Measurements from ENCODE around the gene TRIM14. TPM values are rescaled to one million over a fixed set of nuclear protein-coding genes. Genes with fewer than 3 reads are reported as not detected.

Gene TRIM14, protein sequence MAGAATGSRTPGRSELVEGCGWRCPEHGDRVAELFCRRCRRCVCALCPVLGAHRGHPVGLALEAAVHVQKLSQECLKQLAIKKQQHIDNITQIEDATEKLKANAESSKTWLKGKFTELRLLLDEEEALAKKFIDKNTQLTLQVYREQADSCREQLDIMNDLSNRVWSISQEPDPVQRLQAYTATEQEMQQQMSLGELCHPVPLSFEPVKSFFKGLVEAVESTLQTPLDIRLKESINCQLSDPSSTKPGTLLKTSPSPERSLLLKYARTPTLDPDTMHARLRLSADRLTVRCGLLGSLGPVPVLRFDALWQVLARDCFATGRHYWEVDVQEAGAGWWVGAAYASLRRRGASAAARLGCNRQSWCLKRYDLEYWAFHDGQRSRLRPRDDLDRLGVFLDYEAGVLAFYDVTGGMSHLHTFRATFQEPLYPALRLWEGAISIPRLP
- total RNA-seq (2014; rRNA removed; shearing (Covaris generic)) = 31.2 and 34.2 TPM in 2 replicates

DNA sequence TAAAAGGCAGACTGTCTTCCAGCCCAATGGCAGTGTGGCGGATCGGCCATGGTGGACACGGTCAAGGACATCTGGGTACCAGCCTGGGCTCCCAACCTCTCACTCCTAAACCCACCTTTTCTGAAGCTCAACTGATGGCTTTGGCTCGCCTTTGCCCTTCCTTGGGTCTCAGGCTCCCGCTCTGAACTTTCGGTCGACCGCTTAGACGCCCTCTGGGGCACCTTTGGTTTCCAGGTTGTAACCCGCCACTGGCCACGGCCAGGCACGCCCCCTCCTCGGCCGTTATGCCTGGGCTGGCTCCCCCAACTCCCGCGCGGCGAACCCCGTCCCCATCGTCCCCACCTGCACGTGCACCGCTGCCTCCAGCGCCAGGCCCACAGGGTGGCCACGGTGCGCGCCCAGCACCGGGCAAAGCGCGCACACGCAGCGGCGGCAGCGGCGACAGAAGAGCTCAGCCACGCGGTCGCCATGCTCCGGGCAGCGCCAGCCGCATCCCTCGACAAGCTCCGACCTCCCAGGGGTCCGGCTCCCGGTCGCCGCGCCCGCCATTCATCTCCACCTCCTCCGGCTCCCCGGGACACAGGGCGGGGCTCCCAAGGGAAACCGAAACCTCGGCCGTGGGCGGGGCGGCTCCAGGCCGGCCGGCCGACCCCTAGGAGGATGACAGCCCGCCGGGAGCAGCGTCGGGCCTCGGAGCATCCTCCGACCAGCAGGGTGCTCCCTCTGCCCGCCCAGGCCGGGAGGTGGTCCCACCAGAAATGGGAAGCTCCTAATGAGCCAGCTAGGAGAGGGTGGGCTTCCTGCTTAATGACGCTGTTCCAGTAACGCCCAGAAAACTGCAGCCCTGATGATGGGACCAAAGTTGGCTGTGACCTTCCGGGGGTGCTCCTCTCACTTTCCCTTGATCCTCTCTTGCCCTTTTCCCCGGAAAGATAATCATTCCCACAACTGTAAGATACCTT, at the start of gene TRIM14:
TSS of gene TRIM14 (minus strand) at position 583 of the 962 bp plus-strand sequence. CDS start at position 549, 34 bp downstream.
- peak; percentile 62 for DNase-seq (ENCODE audit: low spot score)

DNA sequence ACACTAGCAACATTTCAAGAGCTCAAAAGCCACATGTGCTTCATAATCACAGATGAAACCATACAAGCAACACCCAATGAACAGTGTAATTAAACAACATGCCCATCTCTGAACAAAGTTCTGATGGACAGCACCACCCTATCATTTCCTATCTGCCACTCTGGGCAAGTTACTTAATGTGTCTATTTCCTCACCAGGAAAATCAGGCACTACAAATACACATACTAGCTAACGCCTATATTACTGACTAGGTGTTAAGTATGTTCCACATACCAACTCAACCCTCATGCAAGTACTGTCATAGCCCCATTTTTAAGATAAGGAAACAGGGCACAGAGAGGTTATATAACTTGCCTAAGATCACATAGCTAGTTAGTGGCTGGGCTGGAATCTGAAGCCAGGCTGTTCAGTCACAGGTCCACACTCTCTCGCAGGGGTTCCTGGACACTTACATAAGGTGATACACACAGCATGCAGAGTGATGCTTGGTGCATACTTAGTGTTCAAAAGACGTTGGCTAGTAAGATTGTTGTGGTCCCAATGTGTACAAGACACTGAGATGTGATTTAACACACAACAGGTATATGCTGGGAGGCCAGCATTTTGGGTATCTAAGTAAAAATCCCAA, 49.2 kb upstream of the TRIM14 start:
- no peak for DNase-seq (ENCODE audit: low spot score)

DNA sequence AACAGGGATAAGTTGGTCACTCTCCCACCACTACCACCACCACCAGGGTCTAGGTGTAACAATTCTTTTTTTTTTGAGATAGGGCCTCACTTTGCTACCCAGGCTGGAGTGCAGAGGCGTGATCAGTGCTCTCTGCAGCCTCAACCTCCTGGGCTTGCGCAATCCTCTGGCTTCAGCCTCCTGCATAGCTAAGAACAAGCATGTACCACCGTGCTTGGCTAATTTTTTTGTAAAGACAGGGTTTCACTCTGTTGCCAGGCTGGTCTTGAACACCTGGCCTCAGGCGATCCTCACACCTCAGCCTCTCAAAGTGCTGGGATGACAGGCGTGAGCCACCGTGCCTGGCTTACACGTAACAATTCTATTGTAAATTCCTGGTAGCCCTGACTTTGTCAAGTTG, 45.9 kb upstream of the TRIM14 start:
- no peak for DNase-seq (ENCODE audit: low spot score)

DNA sequence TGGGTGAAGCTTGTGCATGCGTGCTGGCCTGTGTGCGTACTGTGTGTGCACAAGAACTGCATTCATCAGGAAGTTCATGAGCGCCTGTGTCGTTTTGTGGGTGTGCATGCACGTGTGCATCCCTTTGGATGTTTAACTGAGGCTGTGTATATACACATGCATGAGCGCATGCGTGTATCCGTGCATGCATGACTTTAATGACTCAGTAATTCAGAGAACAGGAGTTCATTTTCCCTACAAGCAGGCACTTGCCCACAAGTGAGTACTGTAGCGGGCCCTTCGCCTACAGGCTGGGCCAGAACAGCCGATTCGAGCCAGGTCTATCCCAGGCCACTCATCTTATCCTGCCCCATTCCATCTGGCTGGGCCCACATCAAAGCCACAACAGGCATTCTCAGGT, 43.6 kb upstream of the TRIM14 start:
- no peak for DNase-seq (ENCODE audit: low spot score)

DNA sequence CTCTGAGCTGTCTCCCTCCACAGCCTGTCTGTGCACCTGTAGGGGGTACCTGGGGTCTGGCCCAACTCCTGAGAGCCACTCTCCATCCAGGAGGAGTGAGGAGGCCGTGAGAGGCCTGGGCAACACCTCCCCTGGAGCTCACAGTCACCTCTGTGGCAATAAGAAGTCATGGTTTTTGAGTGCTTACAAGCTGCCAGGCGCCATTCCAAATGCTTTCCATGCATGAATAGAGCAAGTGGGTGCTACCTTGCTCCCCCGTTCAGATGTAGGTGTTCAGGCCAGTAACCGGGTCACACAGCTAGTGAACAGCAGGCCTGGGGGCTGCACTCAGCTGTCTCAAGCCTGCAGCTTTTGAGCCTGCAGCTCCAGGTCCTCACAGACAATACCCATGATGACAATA, 42.8 kb upstream of the TRIM14 start:
- DNase-seq (ENCODE audit: low spot score) = no peak

DNA sequence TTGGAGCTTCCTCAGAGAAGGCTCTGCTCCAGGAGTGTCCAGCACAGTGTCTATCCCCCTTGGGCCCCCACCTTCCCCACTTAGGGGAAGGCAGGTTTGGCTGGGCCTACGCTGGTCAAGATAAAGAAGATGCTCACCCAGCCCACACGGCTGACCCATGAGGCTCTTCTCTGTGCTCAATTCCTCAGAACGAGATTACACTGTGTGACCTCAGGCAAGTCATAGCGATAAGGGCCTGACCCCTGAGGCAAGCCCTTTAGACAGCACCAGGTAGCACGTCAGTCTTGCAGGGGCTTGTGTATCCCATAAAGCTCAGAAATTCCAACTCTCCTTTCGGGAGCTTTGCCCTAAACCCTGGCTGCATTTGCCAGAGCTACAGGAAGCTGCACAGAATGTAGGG, 40.8 kb upstream of the TRIM14 start:
- no peak for DNase-seq (ENCODE audit: low spot score)

DNA sequence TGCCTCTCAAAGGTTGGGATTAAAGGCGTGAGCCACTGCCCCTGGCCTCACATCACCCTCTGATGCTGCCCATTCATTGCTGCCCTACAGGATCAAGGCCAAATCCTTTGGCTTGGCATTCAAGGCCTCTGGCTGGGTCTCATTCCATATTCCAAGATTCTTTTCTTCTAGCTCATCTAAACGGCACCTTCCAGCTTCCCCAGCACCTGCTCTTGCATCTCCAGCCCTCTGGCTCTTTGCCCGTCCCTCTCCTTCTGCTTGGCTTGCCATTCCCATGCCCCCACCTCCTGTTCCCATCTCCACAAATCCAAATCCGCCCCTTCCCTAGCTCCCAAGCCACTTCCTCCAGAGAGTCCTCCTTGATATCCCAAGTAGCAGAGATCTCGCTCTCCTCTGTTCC, 40.3 kb upstream of the TRIM14 start:
- no peak for DNase-seq (ENCODE audit: low spot score)

DNA sequence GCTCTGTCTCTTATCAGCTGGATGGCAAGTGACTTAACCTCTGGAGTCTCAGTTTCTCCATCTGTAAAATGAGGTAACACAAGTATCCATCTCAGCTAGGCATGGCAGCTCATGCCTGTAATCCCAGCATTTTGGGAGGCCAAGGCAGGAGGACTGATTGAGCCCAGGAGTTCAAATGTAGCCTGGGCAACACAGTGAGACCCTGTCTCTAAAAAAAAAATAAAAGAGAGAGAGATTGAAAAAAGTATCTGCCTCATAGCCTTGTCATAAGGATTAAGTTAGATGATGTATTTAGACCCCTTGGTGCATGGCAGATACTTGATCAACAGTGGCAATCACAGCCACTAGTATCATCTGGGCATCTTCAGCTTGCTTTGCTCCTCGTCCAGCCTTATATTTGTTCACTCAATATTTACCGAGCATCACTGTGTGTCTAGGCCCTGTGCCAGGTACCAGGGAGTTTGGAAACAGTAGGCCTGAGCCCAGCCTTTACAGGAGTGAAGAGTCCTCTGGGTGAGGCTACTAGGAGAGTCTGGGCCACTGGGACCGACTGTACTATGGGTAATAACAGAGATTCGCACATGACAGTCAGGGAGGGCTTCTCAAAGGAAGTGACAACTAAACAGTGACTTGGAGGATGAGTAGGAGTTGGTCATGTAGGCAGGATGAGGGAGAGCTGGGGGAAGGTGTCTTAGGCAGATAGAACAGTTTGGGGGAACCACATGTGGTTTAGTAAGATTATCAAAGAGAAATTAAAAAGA, 39.2 kb upstream of the TRIM14 start:
- DNase-seq (ENCODE audit: low spot score) = peak; percentile 16

DNA sequence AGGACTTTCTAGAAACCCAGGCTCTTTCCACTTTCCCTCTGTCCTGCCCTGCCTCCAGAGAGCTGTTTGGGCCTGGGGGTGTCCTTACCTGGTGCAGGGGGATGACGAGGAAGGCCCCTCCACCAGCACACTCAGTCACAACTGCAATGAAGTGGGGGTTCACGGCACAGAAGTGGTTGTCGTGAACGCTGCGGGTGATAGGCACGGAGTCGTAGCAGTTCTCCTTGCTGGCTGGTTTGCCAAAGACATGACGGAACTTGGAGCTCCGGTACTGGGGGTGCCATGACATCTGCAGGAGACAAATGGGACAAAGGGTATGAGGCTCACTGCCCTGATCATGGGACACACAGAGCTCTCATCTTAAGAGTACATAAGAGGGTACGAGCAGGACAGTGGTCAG, 38.4 kb upstream of the TRIM14 start:
- no peak for DNase-seq (ENCODE audit: low spot score)

DNA sequence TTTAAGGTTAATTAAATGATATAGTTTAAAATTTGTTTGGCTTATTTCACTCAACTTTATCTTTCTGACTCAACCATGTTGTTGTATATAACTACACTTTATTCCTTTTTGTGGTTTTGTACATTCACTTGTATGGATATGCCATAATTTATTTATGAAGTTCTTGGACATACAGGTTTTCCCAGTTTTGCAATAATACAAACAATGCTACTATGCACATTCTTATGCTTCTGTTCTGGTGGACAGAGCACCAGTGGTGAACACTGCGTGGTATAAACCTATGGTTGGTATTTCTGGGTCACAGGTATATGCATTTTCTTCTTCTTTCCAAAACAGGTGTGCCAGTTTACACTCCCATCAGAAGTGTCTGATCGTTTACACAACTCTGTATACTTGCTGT, 35.7 kb upstream of the TRIM14 start:
- DNase-seq (ENCODE audit: low spot score) = peak; percentile 54

DNA sequence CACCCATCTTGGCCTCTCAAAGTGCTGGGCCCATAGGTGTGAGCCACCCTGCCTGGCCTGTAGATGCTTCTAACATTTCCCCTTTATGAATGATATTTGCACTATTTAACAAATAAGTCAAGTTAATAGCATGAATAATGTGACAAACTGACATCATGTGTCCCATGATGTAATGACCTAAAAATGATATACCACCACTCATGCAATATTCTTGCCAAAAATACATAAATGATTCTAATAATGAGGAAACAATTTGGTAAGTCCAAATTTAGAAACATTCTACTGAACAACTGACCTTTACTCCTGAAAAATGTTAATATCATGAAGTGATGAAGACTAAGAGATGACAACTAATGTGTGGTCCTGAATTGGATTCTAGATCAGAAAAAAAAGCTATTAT, 33.5 kb upstream of the TRIM14 start:
- no peak for DNase-seq (ENCODE audit: low spot score)

DNA sequence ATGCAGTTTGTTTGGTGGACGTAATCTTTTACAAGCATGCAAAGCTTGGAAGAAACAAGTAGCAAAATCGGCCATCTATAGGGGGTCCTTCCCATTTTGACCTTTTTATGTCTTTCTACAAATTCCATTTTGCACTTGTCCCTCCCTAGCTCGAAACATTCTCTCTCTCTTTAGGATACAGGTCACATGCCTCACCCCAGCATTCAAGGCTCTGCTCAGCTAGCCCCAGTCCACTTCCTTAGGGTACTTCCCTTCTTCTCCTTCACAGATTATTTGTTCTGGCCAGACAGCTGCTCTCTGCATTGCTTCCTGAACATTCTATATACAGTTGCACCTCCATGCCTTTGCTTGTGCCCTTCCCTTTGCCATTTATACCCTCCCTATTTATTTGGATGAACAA, 31.7 kb upstream of the TRIM14 start:
- DNase-seq (ENCODE audit: low spot score) = no peak

DNA sequence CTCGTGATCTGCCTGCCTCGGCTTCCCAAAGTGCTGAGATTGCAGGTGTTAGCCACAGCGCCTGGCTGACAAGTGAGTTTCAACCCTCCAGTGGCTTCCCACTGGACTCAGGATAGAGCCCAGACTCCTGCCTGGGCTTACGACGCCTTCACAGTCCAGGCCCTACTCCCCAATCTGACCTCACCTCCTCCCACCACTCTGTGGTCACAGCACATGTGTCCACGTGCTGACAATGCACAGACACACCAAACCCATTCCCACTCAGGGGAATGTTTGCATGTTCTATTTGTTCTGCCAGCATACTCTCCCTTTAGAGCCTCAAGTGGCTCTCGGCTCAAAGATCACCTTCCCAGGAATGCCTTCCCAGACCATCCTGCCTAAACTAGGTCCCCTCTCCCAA, 31.1 kb upstream of the TRIM14 start:
- DNase-seq (ENCODE audit: low spot score) = no peak

DNA sequence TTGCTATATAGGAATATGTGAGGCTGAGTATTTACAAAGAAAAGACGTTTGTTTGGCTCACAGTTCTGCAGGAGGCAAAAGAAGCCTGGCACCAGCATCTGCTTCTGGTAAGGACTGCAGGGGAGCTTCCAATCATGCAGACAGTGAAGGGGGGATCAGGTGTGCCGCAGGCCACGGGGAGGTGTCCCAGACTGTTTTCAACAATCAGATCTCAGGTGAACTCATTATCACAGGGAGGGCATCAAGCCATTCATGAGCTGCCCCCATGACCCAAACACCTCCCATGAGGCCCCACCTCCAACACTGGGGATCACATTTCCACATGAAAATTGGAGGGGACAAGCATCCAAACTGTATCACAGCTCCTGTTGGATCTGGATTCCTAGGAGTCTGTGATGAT, 30.4 kb upstream of the TRIM14 start:
- no peak for DNase-seq (ENCODE audit: low spot score)

DNA sequence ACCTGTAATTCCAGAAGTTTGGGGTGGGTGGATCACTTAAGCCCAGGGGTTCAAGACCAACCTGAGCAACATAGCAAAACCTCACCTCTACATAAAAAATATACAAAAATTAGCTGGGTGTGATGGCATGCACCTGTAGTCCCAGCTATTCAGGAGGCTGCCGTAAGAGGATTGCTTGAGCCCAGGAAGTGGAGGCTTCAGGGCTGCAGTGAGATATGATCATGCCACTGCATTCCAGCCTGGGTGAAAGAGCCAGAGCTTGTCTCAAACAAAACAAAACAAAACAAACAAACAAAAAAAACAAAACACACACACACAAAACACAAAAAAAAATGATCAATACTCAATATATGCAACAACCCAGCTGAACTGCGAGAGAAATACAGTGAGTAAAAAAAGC, 29.5 kb upstream of the TRIM14 start:
- no peak for DNase-seq (ENCODE audit: low spot score)

DNA sequence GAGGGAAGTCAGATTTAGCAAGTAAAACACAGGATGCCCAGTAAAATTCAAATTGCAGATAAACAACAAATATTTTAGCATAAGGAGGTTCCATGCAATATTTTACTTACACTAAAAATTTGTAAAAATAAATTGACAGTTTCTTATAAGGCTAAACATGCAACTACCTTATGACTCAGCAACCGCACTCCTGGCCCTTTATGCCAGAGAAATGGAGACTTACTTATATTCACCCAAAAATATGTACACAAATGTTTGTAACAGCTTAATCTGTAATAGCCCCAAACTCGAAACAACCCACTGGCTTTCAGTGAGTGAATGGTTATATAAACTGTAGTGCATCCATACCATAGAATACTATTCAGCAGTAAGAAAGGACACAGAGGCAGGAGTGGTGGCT, 28.6 kb upstream of the TRIM14 start:
- DNase-seq (ENCODE audit: low spot score) = no peak

DNA sequence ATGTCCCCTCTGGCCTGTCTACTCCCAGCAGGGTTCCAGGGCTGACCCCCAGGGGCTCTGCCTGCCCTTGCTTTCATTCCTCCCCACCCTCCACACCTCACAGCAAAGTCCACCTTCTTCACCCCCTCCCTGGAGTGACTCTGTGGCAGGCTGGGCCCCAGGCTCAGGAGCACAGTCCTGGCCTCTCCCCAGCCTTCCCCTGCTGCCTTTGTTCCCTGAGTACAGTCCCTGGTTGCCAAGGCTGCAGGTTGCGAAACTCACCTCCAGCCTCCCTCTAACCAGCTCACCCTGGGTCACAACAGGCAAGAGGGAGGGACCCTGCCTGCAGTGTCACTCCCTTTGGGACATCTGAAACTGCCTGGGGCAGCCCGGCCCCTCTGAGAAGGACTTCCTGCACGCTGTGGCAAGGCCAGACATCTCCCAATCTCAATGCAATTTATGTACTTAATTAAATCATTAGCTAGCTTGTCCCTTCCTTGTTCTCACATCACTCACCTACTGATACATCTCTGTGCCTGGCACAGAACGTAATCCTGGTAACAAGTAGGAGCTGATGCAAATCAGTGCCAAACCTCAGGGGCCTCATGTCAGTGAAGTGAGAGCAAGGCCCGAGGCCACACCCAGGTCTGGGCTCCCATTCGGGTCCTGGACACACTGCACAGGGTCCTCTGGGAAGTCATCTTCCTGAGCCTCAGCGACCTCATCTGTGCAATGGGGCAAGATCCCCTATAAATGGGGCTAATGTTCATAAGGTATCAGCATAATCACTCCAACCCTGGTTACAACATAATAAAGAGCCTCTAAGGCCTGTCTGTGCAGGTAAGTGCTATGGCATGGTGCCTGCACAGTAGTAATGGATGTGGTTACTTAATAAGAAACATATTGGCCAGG, 27.3 kb upstream of the TRIM14 start:
- peak; percentile 89 for DNase-seq (ENCODE audit: low spot score)

DNA sequence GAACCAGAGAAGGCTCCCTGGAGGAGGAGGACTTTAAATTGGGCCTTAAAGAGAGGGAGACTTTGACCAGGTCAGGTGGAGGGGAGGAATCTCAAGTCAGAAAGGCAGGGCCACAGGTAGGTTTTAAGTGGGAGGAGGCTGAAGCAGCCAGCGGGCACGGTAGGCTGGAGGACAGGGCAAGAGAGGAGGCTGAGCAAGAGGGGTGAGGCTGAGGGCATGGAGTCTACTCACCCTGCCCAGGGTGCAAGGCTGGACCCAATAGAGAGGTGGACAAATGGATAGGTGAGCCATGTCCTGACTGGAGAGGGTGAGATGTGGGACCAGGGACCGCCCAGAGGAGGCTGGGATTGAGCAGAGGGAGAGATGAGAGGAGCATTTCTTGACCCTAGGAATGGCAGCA, 25.6 kb upstream of the TRIM14 start:
- no peak for DNase-seq (ENCODE audit: low spot score)

DNA sequence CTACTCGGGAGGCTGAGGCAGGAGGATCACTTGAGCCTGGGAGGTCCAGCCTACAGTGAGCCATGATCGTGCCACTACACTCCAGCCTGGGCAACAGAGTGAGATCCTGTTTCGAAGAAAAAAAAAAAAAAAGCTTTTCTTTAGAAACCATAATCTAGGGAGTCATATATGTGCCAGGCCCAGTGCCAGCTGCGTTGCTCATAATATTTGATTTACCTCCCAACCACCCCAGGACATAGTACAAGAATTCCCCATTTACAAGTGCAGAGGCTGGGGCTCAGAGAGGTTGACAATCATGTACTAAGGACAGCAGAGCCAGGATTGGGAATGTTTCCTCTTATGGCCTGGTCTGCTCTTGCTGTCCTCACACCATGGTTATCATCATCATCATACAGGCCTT, 25.1 kb upstream of the TRIM14 start:
- DNase-seq (ENCODE audit: low spot score) = no peak

DNA sequence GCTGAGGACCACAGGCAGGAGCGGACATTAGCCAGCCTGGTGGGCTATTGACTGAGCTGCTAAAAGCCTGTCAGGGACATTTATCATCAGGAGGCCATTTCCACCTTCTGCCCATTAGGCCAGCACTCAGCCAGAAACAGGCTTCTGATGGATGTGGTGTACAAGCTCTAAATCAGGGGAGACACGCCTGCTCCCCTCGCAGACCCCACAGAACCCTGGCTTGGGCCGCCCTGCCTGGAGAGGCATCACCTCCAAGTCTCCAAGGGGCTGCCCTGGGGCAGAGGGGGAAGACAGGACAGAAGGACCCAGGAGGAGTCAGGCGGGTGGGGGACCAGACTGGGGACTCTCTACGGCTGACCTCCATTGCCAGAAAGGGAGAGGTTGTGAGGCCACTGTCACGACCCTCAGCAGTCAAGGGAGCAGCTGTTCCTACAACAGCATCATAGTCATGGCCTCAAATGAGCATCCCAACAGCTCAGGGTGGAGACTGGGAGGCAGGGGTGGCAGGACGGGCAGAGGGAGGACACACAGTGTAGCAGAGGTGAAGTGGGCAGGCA, 24.0 kb upstream of the TRIM14 start:
- DNase-seq (ENCODE audit: low spot score) = no peak
